ENCODE measurements around the gene CRK. TPM values are rescaled to one million over a fixed set of nuclear protein-coding genes. Genes with fewer than 3 reads are reported as not detected.

Gene CRK
- total RNA-seq, 1 donor from 2014 or later, result 66.2 TPM

GRCh38 chr17:1485423-1486376 is 29.7 kb upstream of the CRK start:
- Histone ChIP-seq H3K4me1 (peaks cover 55% of the 10 kb centered on the region), H3K4me3 (peak overlapping the region; percentile 61), H3K27ac (peak overlapping the region; percentile 95), H3K9me3 (no peaks in the 10 kb centered on the region), H3K27me3 (ENCODE audit: low read depth) (no peaks in the 10 kb centered on the region), H3K36me3 (peaks cover 33% of the 10 kb centered on the region)
- intact Hi-C loops (cut with DNase I), result no loop called here
- DNase-seq (peak; percentile 83), ATAC-seq (peak; percentile 41 to 49)
- TF ChIP-seq CTCF (IDR thresholded peaks at IDR 0.05), result no peak

GRCh38 chr17:1484676-1485422 is 28.8 kb upstream of the CRK start:
- peak overlapping the region; percentile 95 for H3K27ac ChIP-seq
- peak; percentile 55 to 59 for ATAC-seq
- DNase-seq, result peak; percentile 76
- H3K27me3 ChIP-seq (ENCODE audit: low read depth), result no peaks in the 10 kb centered on the region
- H3K9me3 ChIP-seq, result no peaks in the 10 kb centered on the region
- no peak for TF ChIP-seq CTCF (IDR thresholded peaks at IDR 0.05)
- peak overlapping the region; percentile 61 for H3K4me3 ChIP-seq
- peaks cover 47% of the 10 kb centered on the region for H3K4me1 ChIP-seq
- intact Hi-C loops (cut with DNase I), result no loop called here
- H3K36me3 ChIP-seq, result peaks cover 41% of the 10 kb centered on the region

GRCh38 chr17:1484060-1484535 is 28.1 kb upstream of the CRK start:
- Histone ChIP-seq H3K9me3 (no peaks in the 10 kb centered on the region), H3K36me3 (peaks cover 49% of the 10 kb centered on the region), H3K4me3 (peak overlapping the region; percentile 61), H3K27ac (peak overlapping the region; percentile 95), H3K4me1 (peaks cover 39% of the 10 kb centered on the region), H3K27me3 (ENCODE audit: low read depth) (no peaks in the 10 kb centered on the region)
- ATAC-seq, result no peak
- TF ChIP-seq CTCF (IDR thresholded peaks at IDR 0.05), result no peak
- intact Hi-C loops (cut with DNase I), result no loop called here
- DNase-seq, result no peak

- no peaks in the 10 kb centered on the region for H3K27me3 ChIP-seq (ENCODE audit: low read depth)
- H3K27ac ChIP-seq, result peak overlapping the region; percentile 4
- peaks cover 63% of the 10 kb centered on the region for H3K36me3 ChIP-seq
- H3K4me3 ChIP-seq, result no peak overlapping the region
- ATAC-seq (no peak), DNase-seq (no peak)
- no peak for TF ChIP-seq CTCF (IDR thresholded peaks at IDR 0.05)
- intact Hi-C loops (cut with DNase I), result no loop called here
- H3K4me1 ChIP-seq, result peaks cover 29% of the 10 kb centered on the region
- no peaks in the 10 kb centered on the region for H3K9me3 ChIP-seq
Observed at GRCh38 chr17:1482680-1483079, 26.6 kb upstream of the CRK start.

- no peak overlapping the region for H3K27ac ChIP-seq
- no peaks in the 10 kb centered on the region for H3K27me3 ChIP-seq (ENCODE audit: low read depth)
- DNase-seq (no peak), ATAC-seq (no peak)
- intact Hi-C loops (cut with DNase I), result no loop called here
- no peak overlapping the region for H3K4me3 ChIP-seq
- no peaks in the 10 kb centered on the region for H3K9me3 ChIP-seq
- peaks cover 20% of the 10 kb centered on the region for H3K4me1 ChIP-seq
- peaks cover 72% of the 10 kb centered on the region for H3K36me3 ChIP-seq
- TF ChIP-seq CTCF (IDR thresholded peaks at IDR 0.05), result no peak
Observed at GRCh38 chr17:1481736-1482135, 25.7 kb upstream of the CRK start.
